ENCODE measurements around the gene ZNF79.
A peak's percentile ranks its signal among the peaks of the same experiment; 100 is the strongest.

Gene ZNF79

DNA sequence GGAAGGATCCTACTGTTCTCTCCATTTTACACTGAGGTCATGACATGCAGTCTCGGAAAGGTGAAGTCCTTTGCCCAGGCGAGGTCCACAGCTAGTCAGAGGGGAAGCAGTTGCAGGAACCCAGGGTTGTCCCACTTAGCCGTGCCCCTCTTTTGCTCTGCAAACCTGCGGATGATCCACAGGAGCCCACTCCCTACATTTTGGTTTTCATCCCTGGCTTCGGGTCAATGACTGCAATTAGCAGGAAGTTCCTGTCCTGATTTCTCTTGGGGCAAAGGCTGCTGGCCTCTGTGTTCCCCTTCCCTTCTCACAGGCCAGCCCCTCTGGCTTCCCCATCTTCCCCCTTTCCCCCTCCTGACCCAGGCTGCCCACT is 25.9 kb upstream of the ZNF79 start:
- H3K4me1 ChIP-seq (ENCODE audit: control insufficient read depth in 2 of 2, insufficient read depth in 1 of 2, low read depth in 1 of 2, low read length in 2 of 2) = peaks cover 9 to 13% of the 10 kb centered on the region in 2 donors
- peaks cover 0 to 2% of the 10 kb centered on the region in 2 donors for H3K9me3 ChIP-seq (replicated peaks in 1 of 2; ENCODE audit: control insufficient read depth in 2 of 2, insufficient read depth in 1 of 2, low read depth in 1 of 2, low read length in 2 of 2)
- H4K8ac ChIP-seq (ENCODE audit: low read depth, low read length) = no peak overlapping the region
- no peak overlapping the region for H2BK12ac ChIP-seq (ENCODE audit: low read length)
- H2BK15ac ChIP-seq (ENCODE audit: low read length) = no peak overlapping the region
- no peak overlapping the region for H4K91ac ChIP-seq (ENCODE audit: low read depth, low read length, poor library complexity)
- peak overlapping the region; percentile 98 for H3K9ac ChIP-seq (ENCODE audit: low read depth, low read length, poor library complexity)
- peaks cover 4% of the 10 kb centered on the region for H3K79me1 ChIP-seq (ENCODE audit: low read depth, low read length)
- peak overlapping the region; percentile 77 for H3K23ac ChIP-seq (ENCODE audit: low read depth, low read length, poor library complexity)
- H2AK5ac ChIP-seq (ENCODE audit: low read depth, low read length) = no peak overlapping the region
- peak overlapping the region; percentile 80 to 99 for H3K4me3 ChIP-seq (ENCODE audit: low read length in 2 of 2)
- H2BK120ac ChIP-seq (ENCODE audit: low read depth, low read length) = no peak overlapping the region
- no peak overlapping the region for H3K27ac ChIP-seq (replicated peaks; ENCODE audit: low read length)
- H3K4me2 ChIP-seq (ENCODE audit: insufficient read depth, low read length, poor library complexity, severe bottlenecking) = peak overlapping the region; percentile 95
- H3K4ac ChIP-seq (ENCODE audit: low read length) = no peak overlapping the region
- no peak overlapping the region for H2BK5ac ChIP-seq (ENCODE audit: low read length)
- DNase-seq (ENCODE audit: low spot score) = no peak
- peaks cover 5 to 36% of the 10 kb centered on the region in 2 donors for H3K36me3 ChIP-seq (replicated peaks in 1 of 2; ENCODE audit: control insufficient read depth in 2 of 2, insufficient read depth in 2 of 2, low read length in 2 of 2)
- no peak overlapping the region for H2AFZ ChIP-seq (ENCODE audit: low read length)
- H3K27me3 ChIP-seq (ENCODE audit: control insufficient read depth in 3 of 3, insufficient read depth in 3 of 3, low read depth in 1 of 3, low read length in 3 of 3) = peaks cover 0 to 10% (median 0%) of the 10 kb centered on the region in 3 experiments
- H3K18ac ChIP-seq (ENCODE audit: low read length) = peak overlapping the region; percentile 15
- H3K14ac ChIP-seq (ENCODE audit: low read length) = no peak overlapping the region
- no CpG with 5 or more reads among the region's 5 CpGs for WGBS, 2 donors (ENCODE audit: extremely low coverage in 2 of 2, insufficient read length in 2 of 2, insufficient replicate concordance in 1 of 2)

DNA sequence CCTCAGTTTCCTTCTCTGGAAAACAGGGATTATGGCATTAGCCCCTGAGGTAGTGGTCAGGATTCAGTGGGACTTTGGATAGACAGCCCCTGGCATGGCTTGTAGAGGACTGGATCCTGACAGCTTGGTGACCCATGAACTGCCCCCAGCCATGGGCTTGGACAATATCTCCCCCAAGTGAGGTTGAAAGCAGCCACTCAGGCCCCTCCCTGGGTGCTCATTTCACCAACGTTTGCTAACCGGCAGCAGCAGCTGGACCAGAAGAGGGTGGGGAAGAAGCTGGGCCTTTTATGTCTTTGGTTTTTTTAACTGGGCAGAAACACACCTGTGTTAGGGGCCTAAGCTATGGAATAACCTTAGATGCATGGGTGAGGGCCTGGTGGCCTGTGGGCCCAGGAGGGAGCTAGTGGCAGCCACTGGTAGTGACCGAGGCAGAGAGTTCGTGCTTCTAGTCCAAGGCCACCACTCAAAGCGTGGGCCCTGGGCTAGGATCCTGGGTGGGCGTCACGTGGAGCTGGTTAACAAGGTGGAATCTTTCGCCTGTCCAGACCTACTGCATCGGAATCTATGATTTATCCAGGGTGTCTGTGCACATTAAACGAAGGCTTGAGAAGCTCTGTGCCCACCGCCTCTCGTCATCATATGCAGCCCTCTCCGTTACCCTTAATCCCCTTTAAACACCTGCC is 25.3 kb upstream of the ZNF79 start:
- Histone ChIP-seq H3K23ac (ENCODE audit: low read depth, low read length, poor library complexity) (no peak overlapping the region), H3K9me3 (replicated peaks in 1 of 2; ENCODE audit: control insufficient read depth in 2 of 2, insufficient read depth in 1 of 2, low read depth in 1 of 2, low read length in 2 of 2) (peaks cover 0 to 2% of the 10 kb centered on the region in 2 donors), H3K36me3 (replicated peaks in 1 of 2; ENCODE audit: control insufficient read depth in 2 of 2, insufficient read depth in 2 of 2, low read length in 2 of 2) (peaks cover 5 to 42% of the 10 kb centered on the region in 2 donors), H3K14ac (ENCODE audit: low read length) (no peak overlapping the region), H3K27me3 (ENCODE audit: control insufficient read depth in 3 of 3, insufficient read depth in 3 of 3, low read depth in 1 of 3, low read length in 3 of 3) (peaks cover 0 to 10% (median 0%) of the 10 kb centered on the region in 3 experiments), H2BK5ac (ENCODE audit: low read length) (no peak overlapping the region), H4K91ac (ENCODE audit: low read depth, low read length, poor library complexity) (no peak overlapping the region), H3K27ac (replicated peaks; ENCODE audit: low read length) (no peak overlapping the region), H3K9ac (ENCODE audit: low read depth, low read length, poor library complexity) (no peak overlapping the region), H3K79me1 (ENCODE audit: low read depth, low read length) (peaks cover 4% of the 10 kb centered on the region), H3K4ac (ENCODE audit: low read length) (no peak overlapping the region), H2AFZ (ENCODE audit: low read length) (no peak overlapping the region), H2AK5ac (ENCODE audit: low read depth, low read length) (no peak overlapping the region), H3K18ac (ENCODE audit: low read length) (no peak overlapping the region), H3K4me1 (ENCODE audit: control insufficient read depth in 2 of 2, insufficient read depth in 1 of 2, low read depth in 1 of 2, low read length in 2 of 2) (peaks cover 9 to 13% of the 10 kb centered on the region in 2 donors), H2BK12ac (ENCODE audit: low read length) (no peak overlapping the region), H4K8ac (ENCODE audit: low read depth, low read length) (no peak overlapping the region), H2BK120ac (ENCODE audit: low read depth, low read length) (no peak overlapping the region), H3K4me3 (ENCODE audit: low read length in 2 of 2) (peak overlapping the region in 1 of 2 donors; percentile 80), H2BK15ac (ENCODE audit: low read length) (no peak overlapping the region), H3K4me2 (ENCODE audit: insufficient read depth, low read length, poor library complexity, severe bottlenecking) (no peak overlapping the region)
- WGBS, 2 donors (ENCODE audit: extremely low coverage in 2 of 2, insufficient read length in 2 of 2, insufficient replicate concordance in 1 of 2) = no CpG with 5 or more reads among the region's 13 CpGs
- DNase-seq (ENCODE audit: low spot score) = no peak

DNA sequence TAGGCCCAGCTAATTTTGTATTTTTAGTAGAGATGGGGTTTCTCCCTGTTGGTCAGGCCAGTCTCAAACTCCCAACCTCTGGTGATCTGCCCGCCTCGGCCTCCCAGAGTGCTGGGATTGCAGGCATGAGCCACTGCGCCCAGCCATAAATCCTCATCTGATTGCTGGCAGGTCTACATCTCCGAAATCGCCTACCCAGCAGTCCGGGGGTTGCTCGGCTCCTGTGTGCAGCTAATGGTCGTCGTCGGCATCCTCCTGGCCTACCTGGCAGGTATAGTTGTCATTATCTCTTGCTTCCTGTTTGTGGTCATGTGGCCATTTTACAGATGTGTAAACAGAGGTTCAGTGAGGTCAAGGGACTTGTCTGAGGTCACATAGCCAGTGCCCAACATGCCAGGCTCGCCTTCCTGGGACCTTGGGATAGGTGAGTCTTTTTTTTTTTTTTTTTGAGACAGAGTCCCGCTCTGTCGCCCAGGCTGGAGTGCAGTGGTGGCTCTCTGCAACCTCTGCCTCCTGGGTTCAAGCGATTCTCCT is 24.4 kb upstream of the ZNF79 start:
- Histone ChIP-seq H3K27ac (replicated peaks; ENCODE audit: low read length) (no peak overlapping the region), H3K36me3 (replicated peaks in 1 of 2; ENCODE audit: control insufficient read depth in 2 of 2, insufficient read depth in 2 of 2, low read length in 2 of 2) (peaks cover 5 to 51% of the 10 kb centered on the region in 2 donors), H2AFZ (ENCODE audit: low read length) (no peak overlapping the region), H3K79me1 (ENCODE audit: low read depth, low read length) (peaks cover 4% of the 10 kb centered on the region), H3K14ac (ENCODE audit: low read length) (no peak overlapping the region), H2BK5ac (ENCODE audit: low read length) (no peak overlapping the region), H2BK12ac (ENCODE audit: low read length) (no peak overlapping the region), H3K9me3 (replicated peaks in 1 of 2; ENCODE audit: control insufficient read depth in 2 of 2, insufficient read depth in 1 of 2, low read depth in 1 of 2, low read length in 2 of 2) (peaks cover 0 to 2% of the 10 kb centered on the region in 2 donors), H2BK15ac (ENCODE audit: low read length) (no peak overlapping the region), H4K8ac (ENCODE audit: low read depth, low read length) (no peak overlapping the region), H3K4me2 (ENCODE audit: insufficient read depth, low read length, poor library complexity, severe bottlenecking) (no peak overlapping the region), H3K9ac (ENCODE audit: low read depth, low read length, poor library complexity) (no peak overlapping the region), H3K27me3 (ENCODE audit: control insufficient read depth in 3 of 3, insufficient read depth in 3 of 3, low read depth in 1 of 3, low read length in 3 of 3) (peaks cover 0 to 10% (median 0%) of the 10 kb centered on the region in 3 experiments), H3K23ac (ENCODE audit: low read depth, low read length, poor library complexity) (no peak overlapping the region), H4K91ac (ENCODE audit: low read depth, low read length, poor library complexity) (no peak overlapping the region), H3K4ac (ENCODE audit: low read length) (no peak overlapping the region), H3K4me1 (ENCODE audit: control insufficient read depth in 2 of 2, insufficient read depth in 1 of 2, low read depth in 1 of 2, low read length in 2 of 2) (peaks cover 9 to 13% of the 10 kb centered on the region in 2 donors), H3K18ac (ENCODE audit: low read length) (no peak overlapping the region), H2BK120ac (ENCODE audit: low read depth, low read length) (no peak overlapping the region), H2AK5ac (ENCODE audit: low read depth, low read length) (no peak overlapping the region), H3K4me3 (ENCODE audit: low read length in 2 of 2) (no peak overlapping the region)
- DNase-seq (ENCODE audit: low spot score) = no peak
- WGBS, 2 donors (ENCODE audit: extremely low coverage in 2 of 2, insufficient read length in 2 of 2, insufficient replicate concordance in 1 of 2) = no CpG with 5 or more reads among the region's 14 CpGs

DNA sequence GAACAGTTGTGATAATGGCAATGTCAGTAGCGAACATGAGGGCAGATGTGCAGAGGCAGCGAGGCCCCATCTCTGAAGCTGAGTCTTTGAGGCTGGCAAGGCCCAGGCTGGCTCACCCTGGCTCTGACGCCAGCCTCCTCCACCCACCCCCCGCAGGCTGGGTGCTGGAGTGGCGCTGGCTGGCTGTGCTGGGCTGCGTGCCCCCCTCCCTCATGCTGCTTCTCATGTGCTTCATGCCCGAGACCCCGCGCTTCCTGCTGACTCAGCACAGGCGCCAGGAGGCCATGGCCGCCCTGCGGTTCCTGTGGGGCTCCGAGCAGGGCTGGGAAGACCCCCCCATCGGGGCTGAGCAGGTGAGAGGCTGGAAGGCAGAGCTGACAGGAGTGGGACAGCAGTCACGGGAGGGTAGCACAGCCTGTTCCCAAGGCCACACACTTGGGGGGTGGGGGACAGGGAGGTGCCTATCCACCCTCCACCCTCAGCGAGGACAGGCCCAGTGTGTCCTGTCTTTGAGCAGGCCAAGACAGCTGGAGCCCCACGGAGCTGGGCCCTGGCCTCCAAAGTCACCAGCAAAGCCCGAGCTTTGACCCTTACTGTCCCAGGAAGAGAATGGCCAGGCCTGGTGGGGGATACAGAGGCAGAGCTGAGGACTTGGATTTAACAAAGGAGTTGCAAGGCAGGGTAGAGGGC is 21.6 kb upstream of the ZNF79 start:
- Histone ChIP-seq H3K23ac (ENCODE audit: low read depth, low read length, poor library complexity) (no peak overlapping the region), H3K36me3 (replicated peaks in 1 of 2; ENCODE audit: control insufficient read depth in 2 of 2, insufficient read depth in 2 of 2, low read length in 2 of 2) (peaks cover 8 to 75% of the 10 kb centered on the region in 2 donors), H2BK120ac (ENCODE audit: low read depth, low read length) (no peak overlapping the region), H2AK5ac (ENCODE audit: low read depth, low read length) (no peak overlapping the region), H3K4me2 (ENCODE audit: insufficient read depth, low read length, poor library complexity, severe bottlenecking) (no peak overlapping the region), H3K79me1 (ENCODE audit: low read depth, low read length) (peaks cover 4% of the 10 kb centered on the region), H2BK15ac (ENCODE audit: low read length) (no peak overlapping the region), H4K8ac (ENCODE audit: low read depth, low read length) (no peak overlapping the region), H3K4me1 (ENCODE audit: control insufficient read depth in 2 of 2, insufficient read depth in 1 of 2, low read depth in 1 of 2, low read length in 2 of 2) (peaks cover 3 to 12% of the 10 kb centered on the region in 2 donors), H3K9ac (ENCODE audit: low read depth, low read length, poor library complexity) (no peak overlapping the region), H2BK12ac (ENCODE audit: low read length) (no peak overlapping the region), H3K27me3 (ENCODE audit: control insufficient read depth in 3 of 3, insufficient read depth in 3 of 3, low read depth in 1 of 3, low read length in 3 of 3) (no peaks in the 10 kb centered on the region), H3K4me3 (ENCODE audit: low read length in 2 of 2) (no peak overlapping the region), H3K4ac (ENCODE audit: low read length) (no peak overlapping the region), H3K9me3 (replicated peaks in 1 of 2; ENCODE audit: control insufficient read depth in 2 of 2, insufficient read depth in 1 of 2, low read depth in 1 of 2, low read length in 2 of 2) (no peaks in the 10 kb centered on the region), H3K18ac (ENCODE audit: low read length) (no peak overlapping the region), H3K14ac (ENCODE audit: low read length) (no peak overlapping the region), H2BK5ac (ENCODE audit: low read length) (no peak overlapping the region), H3K27ac (replicated peaks; ENCODE audit: low read length) (no peak overlapping the region), H2AFZ (ENCODE audit: low read length) (no peak overlapping the region), H4K91ac (ENCODE audit: low read depth, low read length, poor library complexity) (no peak overlapping the region)
- no CpG with 5 or more reads among the region's 18 CpGs for WGBS, 2 donors (ENCODE audit: extremely low coverage in 2 of 2, insufficient read length in 2 of 2, insufficient replicate concordance in 1 of 2)
- no peak for DNase-seq (ENCODE audit: low spot score)

Data from neuronal stem cell (in vitro differentiated cells).